ENCODE measurements around the gene KLHL14.

Gene KLHL14

GRCh38 chr18:32669549-32670165, 103.2 kb downstream of the KLHL14 start:
- peak; percentile 18; the same call in 1 of the 2 replicates for TF ChIP-seq CTCF (IDR thresholded peaks at IDR 0.05)

GRCh38 chr18:32668956-32669355, 103.9 kb downstream of the KLHL14 start:
- no peak for TF ChIP-seq CTCF (IDR thresholded peaks at IDR 0.05)

GRCh38 chr18:32661486-32662299, 111.1 kb downstream of the KLHL14 start:
- TF ChIP-seq CTCF (IDR thresholded peaks at IDR 0.05): no peak

- TF ChIP-seq CTCF (IDR thresholded peaks at IDR 0.05): no peak
Observed at GRCh38 chr18:32637226-32637625, 135.6 kb downstream of the KLHL14 start.

GRCh38 chr18:32634876-32635431, 137.9 kb downstream of the KLHL14 start:
- TF ChIP-seq CTCF (IDR thresholded peaks at IDR 0.05): no peak

- no peak for TF ChIP-seq CTCF (IDR thresholded peaks at IDR 0.05)
Observed at GRCh38 chr18:32629981-32630700, 142.7 kb downstream of the KLHL14 start.

GRCh38 chr18:32629292-32629691, 143.5 kb downstream of the KLHL14 start:
- TF ChIP-seq CTCF (IDR thresholded peaks at IDR 0.05): no peak

All from LNCAP (cell line).